ENCODE measurements around the gene C19orf47. TPM values are rescaled to one million over a fixed set of nuclear protein-coding genes. Genes with fewer than 3 reads are reported as not detected.
A peak's percentile ranks its signal among the peaks of the same experiment; 100 is the strongest.

C19orf47 gene
- total RNA-seq, 4 donors from 2014 or later, result 12.3 to 16.5 (median 13.8) TPM

- WGBS, 2 donors (ENCODE audit: low coverage in 1 of 2), result 66% methylated on average over 4 to 17 of the region's 28 CpGs
- Histone ChIP-seq H3K36me3 (peaks cover 0 to 7% (median 0%) of the 10 kb centered on the region in 4 donors), H3K4me1 (peaks cover 0 to 18% (median 0%) of the 10 kb centered on the region in 4 donors), H3K9me3 (no peaks in the 10 kb centered on the region), H3K4me3 (peak overlapping the region in 3 of 4 donors; percentile 6 to 34 (median 18)), H3K27ac (peak overlapping the region in 3 of 4 donors; percentile 9 to 41 (median 28)), H3K27me3 (no peaks in the 10 kb centered on the region)
- intact Hi-C loops (cut with DNase I; ENCODE audit: low total_unique reads), result no loop called here
- peak; percentile 50 for DNase-seq
- in situ Hi-C loops (cut with MboI; ENCODE audit: low pct_ligation_motif_present in 1 of 4, low pct_unique_long_range_greater_than_20kb in 1 of 4, low sequenced_read_pairs in 3 of 4), result no loop called here
- TF ChIP-seq, protein P1, sequence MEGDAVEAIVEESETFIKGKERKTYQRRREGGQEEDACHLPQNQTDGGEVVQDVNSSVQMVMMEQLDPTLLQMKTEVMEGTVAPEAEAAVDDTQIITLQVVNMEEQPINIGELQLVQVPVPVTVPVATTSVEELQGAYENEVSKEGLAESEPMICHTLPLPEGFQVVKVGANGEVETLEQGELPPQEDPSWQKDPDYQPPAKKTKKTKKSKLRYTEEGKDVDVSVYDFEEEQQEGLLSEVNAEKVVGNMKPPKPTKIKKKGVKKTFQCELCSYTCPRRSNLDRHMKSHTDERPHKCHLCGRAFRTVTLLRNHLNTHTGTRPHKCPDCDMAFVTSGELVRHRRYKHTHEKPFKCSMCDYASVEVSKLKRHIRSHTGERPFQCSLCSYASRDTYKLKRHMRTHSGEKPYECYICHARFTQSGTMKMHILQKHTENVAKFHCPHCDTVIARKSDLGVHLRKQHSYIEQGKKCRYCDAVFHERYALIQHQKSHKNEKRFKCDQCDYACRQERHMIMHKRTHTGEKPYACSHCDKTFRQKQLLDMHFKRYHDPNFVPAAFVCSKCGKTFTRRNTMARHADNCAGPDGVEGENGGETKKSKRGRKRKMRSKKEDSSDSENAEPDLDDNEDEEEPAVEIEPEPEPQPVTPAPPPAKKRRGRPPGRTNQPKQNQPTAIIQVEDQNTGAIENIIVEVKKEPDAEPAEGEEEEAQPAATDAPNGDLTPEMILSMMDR (IDR thresholded peaks at IDR 0.05), result no peak
- peak; percentile 15 for TF ChIP-seq POLR2A (IDR thresholded peaks at IDR 0.05)
Observed at GRCh38 chr19:40365613-40366401, 17.6 kb upstream of the C19orf47 start.

- peaks cover 0 to 18% (median 0%) of the 10 kb centered on the region in 4 donors for H3K4me1 ChIP-seq
- peak overlapping the region in 1 of 4 donors; percentile 34 for H3K4me3 ChIP-seq
- intact Hi-C loops (cut with DNase I; ENCODE audit: low total_unique reads) (no loop called here), in situ Hi-C loops (cut with MboI; ENCODE audit: low pct_ligation_motif_present in 1 of 4, low pct_unique_long_range_greater_than_20kb in 1 of 4, low sequenced_read_pairs in 3 of 4) (no loop called here)
- 74 to 79% methylated on average over 3 of the region's 3 CpGs for WGBS, 2 donors (ENCODE audit: low coverage in 1 of 2)
- H3K27me3 ChIP-seq, result no peaks in the 10 kb centered on the region
- no peak for DNase-seq
- H3K36me3 ChIP-seq, result peaks cover 0 to 7% (median 0%) of the 10 kb centered on the region in 4 donors
- TF ChIP-seq POLR2AphosphoS5 (IDR thresholded peaks at IDR 0.05) (no peak), POLR2A (IDR thresholded peaks at IDR 0.05) (no peak), EP300 (IDR thresholded peaks at IDR 0.05; ENCODE audit: low read depth) (no peak)
- TF ChIP-seq, protein P1 (IDR thresholded peaks at IDR 0.05), result no peak
- no peak overlapping the region for H3K27ac ChIP-seq
- H3K9me3 ChIP-seq, result no peaks in the 10 kb centered on the region
Observed at GRCh38 chr19:40365010-40365409, 16.8 kb upstream of the C19orf47 start.

GRCh38 chr19:40363069-40363468 is 14.9 kb upstream of the C19orf47 start:
- WGBS, 2 donors (ENCODE audit: low coverage in 1 of 2), result 85 to 89% methylated on average over 3 to 5 of the region's 5 CpGs
- in situ Hi-C loops (cut with MboI; ENCODE audit: low pct_ligation_motif_present in 1 of 4, low pct_unique_long_range_greater_than_20kb in 1 of 4, low sequenced_read_pairs in 3 of 4), result no loop called here
- no peaks in the 10 kb centered on the region for H3K27me3 ChIP-seq
- no peaks in the 10 kb centered on the region for H3K9me3 ChIP-seq
- DNase-seq, result no peak
- TF ChIP-seq EP300 (IDR thresholded peaks at IDR 0.05; ENCODE audit: low read depth) (no peak), POLR2AphosphoS5 (IDR thresholded peaks at IDR 0.05) (no peak), POLR2A (IDR thresholded peaks at IDR 0.05) (no peak)
- TF ChIP-seq, protein P1 (IDR thresholded peaks at IDR 0.05), result no peak
- H3K27ac ChIP-seq, result no peak overlapping the region
- H3K4me1 ChIP-seq, result peaks cover 0 to 18% (median 0%) of the 10 kb centered on the region in 4 donors
- peaks cover 0 to 7% (median 0%) of the 10 kb centered on the region in 4 donors for H3K36me3 ChIP-seq
- H3K4me3 ChIP-seq, result no peak overlapping the region
- intact Hi-C loops (cut with DNase I; ENCODE audit: low total_unique reads), result no loop called here

DNA sequence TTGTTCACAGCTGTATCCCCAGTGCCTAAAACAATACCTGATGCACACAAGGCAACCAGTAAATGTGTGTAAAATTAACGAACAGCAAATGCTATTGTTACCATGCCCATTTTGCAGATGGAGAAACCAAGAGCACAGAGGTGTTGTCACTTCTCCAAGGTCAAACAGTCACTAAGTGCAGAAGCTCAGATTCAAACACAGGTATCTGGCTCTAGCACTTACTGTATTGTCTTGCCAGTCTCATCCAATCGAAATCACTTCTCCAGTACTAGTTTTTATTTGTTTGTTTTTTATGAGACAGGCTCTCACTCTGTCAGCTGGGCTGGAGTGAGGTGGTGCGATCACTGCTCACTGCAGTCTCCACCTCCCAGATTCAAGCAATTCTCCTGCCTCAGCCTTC is 14.0 kb upstream of the C19orf47 start:
- Histone ChIP-seq H3K27ac (no peak overlapping the region), H3K9me3 (no peaks in the 10 kb centered on the region), H3K27me3 (no peaks in the 10 kb centered on the region), H3K36me3 (peaks cover 0 to under 1% (median 0%) of the 10 kb centered on the region in 4 donors), H3K4me3 (no peak overlapping the region), H3K4me1 (peaks cover 0 to 18% (median 0%) of the 10 kb centered on the region in 4 donors)
- intact Hi-C loops (cut with DNase I; ENCODE audit: low total_unique reads) (no loop called here), in situ Hi-C loops (cut with MboI; ENCODE audit: low pct_ligation_motif_present in 1 of 4, low pct_unique_long_range_greater_than_20kb in 1 of 4, low sequenced_read_pairs in 3 of 4) (no loop called here)
- WGBS, 2 donors (ENCODE audit: low coverage in 1 of 2), result 86 to 88% methylated on average over 3 of the region's 3 CpGs
- DNase-seq, result no peak
- TF ChIP-seq POLR2AphosphoS5 (IDR thresholded peaks at IDR 0.05) (no peak), EP300 (IDR thresholded peaks at IDR 0.05; ENCODE audit: low read depth) (no peak), POLR2A (IDR thresholded peaks at IDR 0.05) (no peak)
- TF ChIP-seq, protein P1 (IDR thresholded peaks at IDR 0.05), result no peak
